Lower lobe of right lung (tissue), 2 donors: ENCODE results near the gene SLC18A3. TPM values are rescaled to one million over a fixed set of nuclear protein-coding genes. Genes with fewer than 3 reads are reported as not detected.

Experiments used
- ATAC-seq, 2 donors: fragments of 200-7000 bp; cut with Tn5 transposase; one replicate each; pipeline ENCODE4 v1.9.1; 2020 to 2022; ENCODE audit warnings: mild to moderate bottlenecking in 2 of 2, moderate library complexity in 2 of 2
- DNase-seq: peaks from one replicate; pipeline ENCODE4 v3.0.0-alpha.2; 2020
- H3K27ac ChIP-seq: fragments of 200-600 bp; one replicate; pipeline ENCODE4 v1.8.0; 2022
- H3K27me3 ChIP-seq: fragments of 200-600 bp; one replicate; pipeline ENCODE4 v1.8.0; 2022; ENCODE audit warnings: low read depth
- H3K36me3 ChIP-seq: fragments of 200-600 bp; one replicate; pipeline ENCODE4 v1.8.0; 2022; ENCODE audit warnings: mild to moderate bottlenecking
- H3K4me1 ChIP-seq: fragments of 200-600 bp; one replicate; pipeline ENCODE4 v1.8.0; 2022
- H3K4me3 ChIP-seq: fragments of 200-600 bp; one replicate; pipeline ENCODE4 v1.8.0; 2022; ENCODE audit warnings: mild to moderate bottlenecking
- H3K9me3 ChIP-seq: fragments of 200-600 bp; one replicate; pipeline ENCODE4 v1.8.0; 2022
- CTCF ChIP-seq: fragments of 200-600 bp; IDR thresholded peaks from one replicate; pipeline ENCODE4 v1.8.0; 2022; ENCODE audit warnings: antibody characterized with exemption, mild to moderate bottlenecking
- intact Hi-C: fragments of 100-400 bp; cut with DNase I; formaldehyde crosslinking; loops from one replicate; pipeline ENCODE4 v1.11.0; 2022
- total RNA-seq: library from RNA; stranded (reverse); fragmentation: NEBNext Ultra II Directional; extraction: Animal tissue kit (Norgen Biotek cat#: 25700); gene quantifications from one replicate; pipeline ENCODE4 v1.2.1, GENCODE V29; 2021
- donor health status: DM: no; HTN: yes; CAD: no; lungs with severe emphysema.

The SLC18A3 gene
- total RNA-seq, 1 donor from 2014 or later: not detected

GRCh38 chr10:49642311-49642710 lies 32.2 kb downstream of the SLC18A3 start:
- DNase-seq (no peak), ATAC-seq (no peak)
- no peak overlapping the region for H3K4me3 ChIP-seq
- TF ChIP-seq CTCF: no peak
- intact Hi-C loops: no loop called here
- no peak overlapping the region for H3K27ac ChIP-seq
- no peaks in the 10 kb centered on the region for H3K9me3 ChIP-seq
- no peaks in the 10 kb centered on the region for H3K4me1 ChIP-seq
- no peaks in the 10 kb centered on the region for H3K36me3 ChIP-seq
- peaks cover 36% of the 10 kb centered on the region for H3K27me3 ChIP-seq

GRCh38 chr10:49643241-49644034 lies 33.3 kb downstream of the SLC18A3 start:
- H3K4me1 ChIP-seq: no peaks in the 10 kb centered on the region
- TF ChIP-seq CTCF: no peak
- intact Hi-C loops: no loop called here
- H3K4me3 ChIP-seq: no peak overlapping the region
- H3K9me3 ChIP-seq: no peaks in the 10 kb centered on the region
- ATAC-seq: peak in 1 of 2 donors; percentile 23
- no peaks in the 10 kb centered on the region for H3K36me3 ChIP-seq
- peaks cover 36% of the 10 kb centered on the region for H3K27me3 ChIP-seq
- no peak overlapping the region for H3K27ac ChIP-seq
- DNase-seq: no peak

GRCh38 chr10:49644035-49644646 lies 34.0 kb downstream of the SLC18A3 start:
- intact Hi-C loops: no loop called here
- no peak for DNase-seq
- ATAC-seq: no peak
- Histone ChIP-seq H3K4me3 (no peak overlapping the region), H3K27me3 (peaks cover 30% of the 10 kb centered on the region), H3K36me3 (no peaks in the 10 kb centered on the region), H3K27ac (no peak overlapping the region), H3K9me3 (no peaks in the 10 kb centered on the region), H3K4me1 (no peaks in the 10 kb centered on the region)
- no peak for TF ChIP-seq CTCF

- no peak for DNase-seq
- Histone ChIP-seq H3K36me3 (no peaks in the 10 kb centered on the region), H3K27ac (no peak overlapping the region), H3K27me3 (peaks cover 29% of the 10 kb centered on the region), H3K4me3 (no peak overlapping the region), H3K9me3 (no peaks in the 10 kb centered on the region), H3K4me1 (no peaks in the 10 kb centered on the region)
- no peak for ATAC-seq
- intact Hi-C loops: no loop called here
- no peak for TF ChIP-seq CTCF
These were observed 35.3 kb downstream of the SLC18A3 start for GRCh38 chr10:49645417-49645816.

- intact Hi-C loops: no loop called here
- H3K36me3 ChIP-seq: no peaks in the 10 kb centered on the region
- H3K27ac ChIP-seq: no peak overlapping the region
- H3K4me1 ChIP-seq: no peaks in the 10 kb centered on the region
- no peaks in the 10 kb centered on the region for H3K9me3 ChIP-seq
- no peak for TF ChIP-seq CTCF
- no peak for DNase-seq
- no peak overlapping the region for H3K4me3 ChIP-seq
- ATAC-seq: no peak
- peaks cover 21% of the 10 kb centered on the region for H3K27me3 ChIP-seq
These were observed 36.1 kb downstream of the SLC18A3 start for GRCh38 chr10:49645871-49646870.
